HG03039 (cell line): ENCODE measurements around the gene KLK4.

Experiments used
- ATAC-seq: cut with Tn5 transposase; IDR thresholded peaks from one replicate; pipeline ENCODE4 v1.9.1; 2021; ENCODE audit warnings: mild to moderate bottlenecking, moderate library complexity; ENCODE audit not compliant: unreplicated experiment

KLK4 gene

DNA sequence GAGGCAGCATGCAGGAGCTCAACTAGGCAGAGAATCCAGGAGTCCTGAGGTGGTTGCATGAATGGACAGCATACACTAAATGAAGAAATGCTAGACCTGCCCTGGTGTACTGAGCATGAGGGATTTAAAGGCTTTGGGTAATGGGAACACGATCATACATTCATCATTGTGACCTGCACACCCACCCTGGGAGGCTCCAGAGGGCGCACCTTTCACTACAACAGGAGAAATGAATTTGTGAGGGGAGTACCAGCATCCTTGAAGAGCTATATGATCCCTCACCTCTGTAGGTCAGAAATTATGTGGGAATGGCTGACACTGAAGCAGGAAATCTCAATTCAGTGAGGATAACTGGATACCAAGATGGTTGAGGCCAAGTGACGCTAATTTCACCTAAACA, 29.0 kb downstream of the KLK4 start:
- no peak for ATAC-seq

- no peak for ATAC-seq
Observed at GRCh38 chr19:50880241-50880640, 31.0 kb downstream of the KLK4 start.

GRCh38 chr19:50878851-50879250, 32.3 kb downstream of the KLK4 start:
- no peak for ATAC-seq

GRCh38 chr19:50877338-50877737, 33.9 kb downstream of the KLK4 start:
- ATAC-seq, result no peak

- ATAC-seq, result no peak
Observed at GRCh38 chr19:50876456-50876855, 34.7 kb downstream of the KLK4 start.

DNA sequence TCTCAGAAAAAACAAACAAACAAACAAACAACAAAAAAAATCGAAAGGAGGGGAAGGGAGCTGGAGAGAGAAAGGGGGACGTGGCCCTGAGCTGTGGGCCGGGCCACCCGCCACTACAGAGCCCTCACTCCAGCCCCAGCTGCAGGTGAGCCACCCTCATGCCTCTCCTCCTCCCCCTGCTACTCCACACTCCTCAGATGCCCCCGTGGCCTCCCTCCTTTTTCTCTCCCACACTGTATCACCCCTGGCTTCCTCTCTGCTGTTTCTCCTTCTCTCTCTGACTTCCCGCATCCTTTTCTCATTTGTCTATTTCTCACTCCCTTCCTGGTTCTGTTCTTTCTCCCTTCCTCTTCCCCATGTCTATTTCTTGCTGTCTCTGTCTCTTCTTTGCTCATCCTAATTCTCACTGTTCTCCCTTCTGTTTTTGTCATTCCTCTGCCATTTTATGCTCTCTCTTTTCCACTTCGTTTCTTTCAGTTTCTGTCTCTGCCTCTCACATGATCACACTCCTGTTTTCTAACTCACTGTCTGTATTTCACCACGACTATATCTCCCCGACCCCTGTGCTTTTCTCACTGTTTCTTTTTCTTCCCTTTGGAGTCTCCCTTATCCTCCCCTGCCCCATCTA, 35.3 kb downstream of the KLK4 start:
- ATAC-seq, result no peak

DNA sequence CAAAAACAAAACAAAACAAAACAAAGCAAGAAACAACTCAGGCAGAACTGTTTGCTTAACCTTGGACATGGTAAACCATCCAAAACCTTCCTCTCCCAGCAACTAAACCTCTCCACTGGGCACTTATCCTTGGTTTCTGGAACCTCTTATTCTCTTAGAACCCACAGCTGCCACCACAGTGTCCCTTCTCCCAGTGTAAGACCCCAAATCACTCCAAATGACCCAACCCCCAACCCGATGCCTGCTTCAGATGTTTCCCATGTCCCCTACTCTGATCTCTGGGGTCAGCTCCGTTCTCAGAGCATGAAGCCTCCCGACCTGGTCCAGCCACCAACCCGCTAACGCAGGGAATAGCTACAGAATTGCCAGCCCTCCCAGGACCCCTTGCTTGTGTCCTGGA, 37.0 kb downstream of the KLK4 start:
- no peak for ATAC-seq

DNA sequence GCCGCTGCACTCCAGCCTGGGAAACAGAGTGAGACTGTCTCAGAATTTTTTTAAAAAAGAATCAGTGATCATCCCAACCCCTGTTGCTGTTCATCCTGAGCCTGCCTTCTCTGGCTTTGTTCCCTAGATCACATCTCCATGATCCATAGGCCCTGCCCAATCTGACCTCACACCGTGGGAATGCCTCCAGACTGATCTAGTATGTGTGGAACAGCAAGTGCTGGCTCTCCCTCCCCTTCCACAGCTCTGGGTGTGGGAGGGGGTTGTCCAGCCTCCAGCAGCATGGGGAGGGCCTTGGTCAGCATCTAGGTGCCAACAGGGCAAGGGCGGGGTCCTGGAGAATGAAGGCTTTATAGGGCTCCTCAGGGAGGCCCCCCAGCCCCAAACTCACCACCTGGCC, 38.1 kb downstream of the KLK4 start, which contains the start of gene KLK2:
KLK2 (plus strand) TSS at position 384 of the 400 bp plus-strand sequence. CDS start 35 bp downstream, outside the sequence.
- ATAC-seq, result no peak

DNA sequence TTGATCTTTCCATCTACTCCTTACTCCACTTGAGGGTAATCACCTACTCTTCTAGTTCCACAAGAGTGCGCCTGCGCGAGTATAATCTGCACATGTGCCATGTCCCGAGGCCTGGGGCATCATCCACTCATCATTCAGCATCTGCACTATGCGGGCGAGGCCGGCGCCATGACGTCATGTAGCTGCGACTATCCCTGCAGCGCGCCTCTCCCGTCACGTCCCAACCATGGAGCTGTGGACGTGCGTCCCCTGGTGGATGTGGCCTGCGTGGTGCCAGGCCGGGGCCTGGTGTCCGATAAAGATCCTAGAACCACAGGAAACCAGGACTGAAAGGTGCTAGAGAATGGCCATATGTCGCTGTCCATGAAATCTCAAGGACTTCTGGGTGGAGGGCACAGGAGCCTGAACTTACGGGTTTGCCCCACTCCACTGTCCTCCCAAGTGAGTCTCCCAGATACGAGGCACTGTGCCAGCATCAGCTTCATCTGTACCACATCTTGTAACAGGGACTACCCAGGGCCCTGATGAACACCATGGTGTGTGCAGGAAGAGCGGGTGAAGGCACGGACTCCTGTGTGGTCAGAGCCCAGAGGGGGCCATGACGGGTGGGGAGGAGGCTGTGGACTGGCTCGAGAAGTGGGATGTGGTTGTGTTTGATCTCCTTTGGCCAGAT, 40.6 kb downstream of the KLK4 start:
- ATAC-seq, result no peak

DNA sequence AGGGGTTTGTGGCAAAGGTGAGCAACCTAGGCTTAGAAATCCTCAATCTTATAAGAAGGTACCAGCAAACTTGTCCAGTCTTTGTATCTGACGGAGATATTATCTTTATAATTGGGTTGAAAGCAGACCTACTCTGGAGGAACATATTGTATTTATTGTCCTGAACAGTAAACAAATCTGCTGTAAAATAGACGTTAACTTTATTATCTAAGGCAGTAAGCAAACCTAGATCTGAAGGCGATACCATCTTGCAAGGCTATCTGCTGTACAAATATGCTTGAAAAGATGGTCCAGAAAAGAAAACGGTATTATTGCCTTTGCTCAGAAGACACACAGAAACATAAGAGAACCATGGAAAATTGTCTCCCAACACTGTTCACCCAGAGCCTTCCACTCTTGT, 41.7 kb downstream of the KLK4 start:
- no peak for ATAC-seq

GRCh38 chr19:50861496-50862286, 49.5 kb downstream of the KLK4 start:
- no peak for ATAC-seq

- ATAC-seq, result no peak
Observed at GRCh38 chr19:50861010-50861409, 50.2 kb downstream of the KLK4 start.

- ATAC-seq, result no peak
Observed at GRCh38 chr19:50859849-50860248, 51.3 kb downstream of the KLK4 start.

- no peak for ATAC-seq
Observed at GRCh38 chr19:50858886-50859285, 52.3 kb downstream of the KLK4 start.

DNA sequence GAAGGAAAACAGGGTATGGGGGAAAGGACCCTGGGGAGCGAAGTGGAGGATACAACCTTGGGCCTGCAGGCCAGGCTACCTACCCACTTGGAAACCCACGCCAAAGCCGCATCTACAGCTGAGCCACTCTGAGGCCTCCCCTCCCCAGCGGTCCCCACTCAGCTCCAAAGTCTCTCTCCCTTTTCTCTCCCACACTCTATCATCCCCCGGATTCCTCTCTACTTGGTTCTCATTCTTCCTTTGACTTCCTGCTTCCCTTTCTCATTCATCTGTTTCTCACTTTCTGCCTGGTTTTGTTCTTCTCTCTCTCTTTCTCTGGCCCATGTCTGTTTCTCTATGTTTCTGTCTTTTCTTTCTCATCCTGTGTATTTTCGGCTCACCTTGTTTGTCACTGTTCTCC, 53.8 kb downstream of the KLK4 start:
- ATAC-seq, result no peak
